ENCODE results near the gene ABL2.
"Not testable (repeated sequence)": the region's sequence is repeated elsewhere in the genome, so short reads cannot be mapped to it uniquely, and the experiment has no call there.

The ABL2 gene

DNA sequence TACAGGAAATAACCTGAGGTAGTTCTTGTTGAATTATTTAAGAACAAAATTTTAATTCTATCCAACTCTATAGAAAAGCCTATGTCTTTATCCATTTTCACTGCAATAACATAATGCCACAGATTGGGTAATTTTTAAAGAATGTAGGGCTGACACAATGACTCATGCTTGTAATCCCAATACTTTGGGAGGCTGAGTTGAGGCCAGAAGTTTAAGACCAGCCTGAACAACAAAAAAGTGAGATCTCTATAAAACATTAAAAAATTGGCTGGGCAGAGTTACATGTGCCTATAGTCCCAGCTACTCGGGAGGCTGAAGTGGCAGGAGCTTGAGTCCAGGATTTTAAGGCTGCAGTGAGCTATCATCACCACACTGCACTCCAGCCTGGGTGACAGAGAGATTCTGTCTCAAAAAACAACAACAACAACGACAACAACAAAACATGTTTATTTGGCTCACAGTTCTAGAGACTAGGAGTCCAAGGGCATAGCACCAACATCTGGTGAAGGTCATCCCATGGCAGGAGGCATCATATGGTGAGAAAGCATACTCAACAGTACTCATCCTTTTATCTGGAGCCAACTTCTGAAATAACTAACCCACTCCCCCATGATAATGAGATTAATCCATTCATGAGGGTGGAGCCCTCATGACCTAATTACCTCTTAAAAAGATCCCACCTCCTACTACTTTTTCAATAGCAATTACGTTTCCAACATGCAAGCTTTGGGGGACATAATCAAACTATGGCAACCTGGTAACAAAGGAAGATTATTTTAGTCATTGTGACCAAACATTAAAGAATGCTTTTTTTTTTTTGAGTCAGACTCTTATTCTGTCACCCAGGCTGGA, 59.6 kb downstream of the ABL2 start:
- DNase-seq (ENCODE audit: low read depth in 2 of 2), result no peak

GRCh38 chr1:179168536-179168935, 60.9 kb downstream of the ABL2 start:
- no peak for DNase-seq (ENCODE audit: low read depth in 2 of 2)

DNA sequence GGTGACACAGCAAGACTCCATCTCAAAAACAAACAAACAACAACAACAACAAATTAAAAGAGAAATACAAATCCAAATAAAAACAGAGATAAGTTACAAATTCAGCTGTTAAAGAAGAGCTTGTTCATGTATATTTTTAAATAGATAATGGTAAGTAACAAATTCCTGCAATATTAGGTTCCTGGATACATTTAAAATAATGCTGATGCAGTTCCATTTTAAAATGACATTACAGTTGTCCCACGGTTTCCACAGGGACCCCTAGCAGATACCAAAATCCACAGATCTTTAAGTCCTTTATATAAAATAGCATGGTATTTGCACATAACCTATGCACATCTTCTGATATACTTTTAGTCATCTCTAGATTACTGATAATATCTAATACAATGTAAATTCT, 61.5 kb downstream of the ABL2 start:
- DNase-seq (ENCODE audit: low read depth in 2 of 2), result no peak

GRCh38 chr1:179167418-179167777, 62.1 kb downstream of the ABL2 start:
- no peak for DNase-seq (ENCODE audit: low read depth in 2 of 2)

DNA sequence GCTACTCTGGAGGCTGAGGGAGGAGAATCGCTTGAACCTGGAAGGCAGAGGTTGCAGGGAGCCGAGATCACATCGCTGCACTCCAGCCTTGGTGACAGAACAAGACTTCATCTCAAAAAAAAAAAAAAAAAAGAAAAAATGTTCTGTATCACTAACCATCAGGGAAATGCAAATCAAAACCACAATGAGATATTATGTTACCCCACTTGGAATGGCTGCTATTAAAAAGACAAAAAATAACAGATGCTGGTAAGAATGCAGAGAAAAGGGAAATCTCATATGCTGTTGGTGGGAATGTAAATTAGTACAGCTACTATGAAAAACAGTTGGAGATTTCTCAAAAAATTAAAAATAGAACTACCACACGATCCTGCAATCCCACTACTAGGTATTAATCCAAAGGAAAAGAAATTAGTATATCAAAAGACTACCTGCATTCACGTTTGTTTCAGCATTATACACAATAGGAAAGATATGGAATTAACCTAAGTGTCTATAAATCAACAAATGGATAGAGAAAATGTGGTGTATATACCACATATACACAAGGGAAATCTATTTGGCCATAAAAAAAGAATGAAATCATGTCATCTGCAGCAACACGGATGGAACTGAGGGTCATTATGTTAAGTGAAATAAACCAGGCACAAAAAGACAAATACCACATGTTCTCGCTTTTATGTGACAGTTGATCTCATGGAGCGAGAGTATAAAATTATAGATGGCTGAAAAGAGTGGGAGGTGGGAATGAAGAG, 62.6 kb downstream of the ABL2 start:
- DNase-seq (ENCODE audit: low read depth in 2 of 2), result no peak

GRCh38 chr1:179164494-179164893, 65.0 kb downstream of the ABL2 start:
- DNase-seq (ENCODE audit: low read depth in 2 of 2), result no peak

- no peak for DNase-seq (ENCODE audit: low read depth in 2 of 2)
Observed at GRCh38 chr1:179156708-179157107, 72.8 kb downstream of the ABL2 start.

DNA sequence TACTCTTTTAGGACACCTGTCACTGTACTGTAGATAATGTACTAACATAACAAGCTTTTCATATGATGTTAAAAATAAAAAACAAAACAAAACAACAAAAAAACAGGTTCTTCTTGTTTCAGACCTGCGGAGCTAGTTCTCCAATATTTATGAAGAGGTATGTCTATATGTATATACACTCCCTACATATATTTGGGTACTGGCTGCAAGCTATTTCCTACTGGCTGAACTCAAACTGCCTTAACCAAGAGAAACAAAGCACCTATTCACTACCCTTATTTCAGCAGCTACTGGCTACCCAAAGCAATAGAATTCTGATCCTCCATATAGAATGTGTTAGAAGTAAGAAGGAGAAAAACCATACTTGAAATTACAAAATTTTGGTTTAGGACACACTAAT, 73.5 kb downstream of the ABL2 start:
- no peak for DNase-seq (ENCODE audit: low read depth in 2 of 2)

- no peak for DNase-seq (ENCODE audit: low read depth in 2 of 2)
Observed at GRCh38 chr1:179155615-179156014, 73.9 kb downstream of the ABL2 start.

GRCh38 chr1:179154437-179154836, 75.0 kb downstream of the ABL2 start:
- no peak for DNase-seq (ENCODE audit: low read depth in 2 of 2)

DNA sequence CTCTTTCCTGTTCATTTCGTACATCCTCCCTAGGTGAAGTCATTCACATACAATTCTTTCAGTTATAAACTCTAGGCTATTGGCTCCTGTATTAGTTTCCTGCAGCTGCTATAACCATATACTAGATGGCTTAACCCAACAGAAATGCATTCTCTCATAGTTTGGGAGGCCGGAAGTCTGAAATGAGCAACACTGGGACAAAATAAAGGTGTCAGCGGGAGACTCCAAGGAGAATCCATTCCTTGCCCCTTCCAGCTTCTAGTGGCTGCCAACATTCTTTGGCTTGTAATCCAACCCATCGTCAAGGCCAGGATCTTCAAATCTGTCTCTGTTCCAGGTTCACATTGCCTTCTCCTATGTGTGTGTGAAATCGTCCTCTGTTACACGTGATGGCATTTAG, 76.3 kb downstream of the ABL2 start:
- no peak for DNase-seq (ENCODE audit: low read depth in 2 of 2)

DNA sequence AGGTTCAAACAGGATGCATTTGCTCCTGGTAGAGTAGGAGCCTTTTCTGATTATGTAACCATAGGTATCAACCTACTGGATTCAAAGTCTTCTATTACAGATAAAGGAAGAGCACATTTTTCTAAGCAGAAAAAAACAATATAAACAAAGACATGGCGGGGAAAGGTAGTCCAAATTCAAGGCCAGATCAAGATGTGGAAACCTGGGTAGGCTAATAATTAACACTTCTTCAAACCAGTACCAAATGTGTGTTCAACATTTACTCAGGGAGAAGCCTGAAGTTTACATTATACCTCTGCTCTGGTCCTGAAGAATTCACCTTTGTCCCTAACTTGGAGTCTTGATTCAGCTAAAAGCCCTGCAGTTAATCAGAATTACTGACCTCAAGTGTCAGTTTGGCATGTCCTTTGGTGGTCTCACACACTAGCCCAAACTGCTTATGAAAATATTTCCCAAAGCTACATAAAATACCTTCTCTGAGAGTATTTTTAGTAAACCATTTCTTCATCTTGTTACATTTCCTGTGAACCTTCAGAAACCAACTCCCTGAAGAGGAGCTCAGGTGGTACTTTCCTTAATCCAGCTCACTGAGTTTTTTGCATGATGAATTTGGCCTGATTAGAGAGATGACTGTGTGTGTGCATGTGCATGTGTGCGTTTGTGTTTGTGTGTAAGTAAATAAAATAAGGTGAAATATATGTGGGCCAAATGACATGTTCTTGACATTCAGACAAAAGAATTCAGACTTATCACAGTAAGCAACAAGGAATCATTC, 77.4 kb downstream of the ABL2 start:
- no peak for DNase-seq (ENCODE audit: low read depth in 2 of 2)

DNA sequence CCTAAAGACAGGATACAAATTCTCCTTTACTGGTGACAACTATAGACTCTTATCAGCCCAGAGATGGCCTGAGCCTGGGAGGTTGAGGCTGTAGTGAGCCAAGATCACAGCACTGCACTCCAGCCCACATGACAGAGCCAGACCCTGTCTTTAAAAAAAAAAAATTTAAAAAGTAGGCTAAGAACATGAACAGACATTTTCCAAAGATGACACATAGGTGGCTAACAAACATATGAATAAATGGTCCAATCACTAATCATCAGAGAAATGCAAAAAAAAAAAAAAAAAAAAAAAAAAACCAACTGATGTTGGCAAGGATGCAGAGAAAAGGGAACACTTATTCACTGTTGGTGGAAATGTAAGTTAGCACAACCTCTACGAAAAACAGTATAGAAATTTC, 82.6 kb downstream of the ABL2 start:
- no peak for DNase-seq (ENCODE audit: low read depth in 2 of 2)

DNA sequence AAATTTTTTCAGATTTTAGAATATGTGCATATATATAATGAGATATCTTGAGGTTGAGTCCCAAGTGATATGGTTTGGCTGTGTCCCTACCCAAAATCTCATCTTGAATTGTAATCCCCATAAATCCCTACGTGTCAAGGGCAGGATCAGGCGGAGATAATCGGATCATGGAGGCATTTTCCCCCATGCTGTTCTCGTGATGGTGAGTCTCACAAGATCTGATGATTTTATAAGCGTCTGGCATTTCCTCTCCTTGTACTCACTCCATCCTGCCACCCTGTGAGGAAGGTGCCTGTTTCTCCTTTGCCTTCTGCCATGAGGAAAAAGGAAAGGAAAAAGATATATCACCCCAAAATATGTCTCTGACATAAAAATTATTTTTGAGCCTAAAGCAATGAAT, 83.0 kb downstream of the ABL2 start:
- DNase-seq (ENCODE audit: low read depth in 2 of 2), result no peak

GRCh38 chr1:179145521-179145920, 84.0 kb downstream of the ABL2 start:
- DNase-seq (ENCODE audit: low read depth in 2 of 2), result no peak

DNA sequence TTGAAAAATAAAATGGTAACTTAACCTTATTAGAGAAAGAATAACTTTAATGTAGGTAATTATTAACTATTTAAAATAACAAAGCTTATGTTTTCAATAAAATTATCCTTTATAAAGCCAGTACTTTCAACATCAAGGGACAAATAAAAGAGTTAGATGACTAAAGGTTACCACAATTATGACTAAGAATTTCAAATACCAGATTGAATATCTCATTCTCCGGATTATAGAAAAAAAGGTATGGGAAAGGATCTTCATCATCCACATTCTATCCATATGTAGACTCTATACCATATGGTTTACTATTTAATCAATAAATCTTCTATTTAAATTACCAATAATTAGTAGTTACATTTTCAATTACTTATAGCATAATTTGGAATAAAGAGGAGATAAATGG, 84.9 kb downstream of the ABL2 start:
- no peak for DNase-seq (ENCODE audit: low read depth in 2 of 2)

- no peak for DNase-seq (ENCODE audit: low read depth in 2 of 2)
Observed at GRCh38 chr1:179143322-179143721, 86.2 kb downstream of the ABL2 start.

- no peak for DNase-seq (ENCODE audit: low read depth in 2 of 2)
Observed at GRCh38 chr1:179142889-179143299, 86.6 kb downstream of the ABL2 start.

DNA sequence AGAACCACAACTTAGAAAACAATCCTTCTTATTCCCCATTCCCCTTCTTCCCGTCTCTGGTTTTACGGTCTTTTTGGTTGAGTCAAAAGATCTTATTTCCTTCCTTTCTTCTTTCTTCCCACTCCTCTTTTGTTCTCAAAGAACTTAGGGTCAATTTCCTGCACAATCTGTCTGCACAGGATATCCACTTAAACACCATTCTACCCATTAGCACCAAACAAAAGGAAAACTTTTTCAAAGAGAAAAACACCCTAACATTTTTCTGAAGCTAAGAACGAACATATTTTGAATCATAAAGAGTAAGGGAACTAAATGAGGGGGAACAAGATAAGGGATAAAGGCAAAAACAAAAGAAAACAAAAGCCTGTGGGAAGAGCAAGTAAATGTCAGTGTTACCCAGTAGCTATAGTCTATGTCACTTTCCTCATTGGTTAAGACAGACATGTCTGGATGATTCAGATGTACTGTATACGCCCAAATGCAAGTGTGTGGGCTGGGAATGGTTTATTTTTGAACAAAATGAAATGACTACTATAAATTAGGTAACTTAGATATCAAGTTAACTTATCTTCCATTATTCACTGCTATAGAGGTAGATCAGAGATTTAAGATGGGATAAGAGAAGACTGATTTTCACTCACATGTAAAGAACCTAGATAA, 87.8 kb downstream of the ABL2 start:
- peak in 1 of 2 donors; percentile 20 for DNase-seq (ENCODE audit: low read depth in 2 of 2)

GRCh38 chr1:179138755-179139154, 90.7 kb downstream of the ABL2 start:
- not testable (repeated sequence) for DNase-seq (ENCODE audit: low read depth in 2 of 2)

DNA sequence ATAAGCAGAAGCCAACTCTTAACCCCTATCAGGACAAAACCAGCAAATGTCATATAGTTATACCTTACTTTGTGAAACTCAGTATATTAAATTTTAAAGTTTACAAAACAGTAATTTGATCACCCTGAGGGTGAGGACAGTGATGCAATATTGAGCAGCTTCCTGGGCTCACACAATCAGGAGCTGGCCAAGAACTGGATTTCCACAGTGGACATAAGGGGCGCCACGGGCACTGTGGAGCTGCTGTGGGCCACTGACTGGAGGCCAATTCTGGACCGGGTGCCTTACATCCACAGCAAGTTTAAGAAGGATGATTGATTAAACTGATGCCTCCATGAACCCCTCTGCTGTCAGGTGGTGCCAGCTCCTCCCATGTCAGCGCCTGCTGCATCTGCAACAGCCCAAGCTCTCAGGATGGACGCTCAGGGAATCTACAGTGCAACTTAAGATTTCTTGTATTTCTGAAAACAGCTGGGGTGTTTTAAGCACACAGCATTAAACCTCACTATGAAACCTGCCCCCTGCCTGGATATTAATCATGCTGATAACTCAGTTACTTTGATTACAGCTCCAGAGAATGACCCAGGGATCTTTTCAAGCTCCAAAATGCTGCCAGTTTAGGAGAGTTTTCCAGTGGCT, 91.7 kb downstream of the ABL2 start:
- DNase-seq (ENCODE audit: low read depth in 2 of 2), result no peak
